T47D (cell line): Measurements from ENCODE around the gene DGKZ.

Source experiments
- DNase-seq, 2 experiments: peaks; one replicate each; pipeline versions ENCODE4 v3.0.0 to v3.0.0-alpha.2; 2011 to 2012; ENCODE audit warnings: low read depth in 1 of 2, low spot score in 1 of 2
- JUND ChIP-seq: IDR thresholded peaks from 2 replicates; pipeline ENCODE4 v1.6.1; 2012; ENCODE audit warnings: low read depth
- in situ Hi-C: cut with HindIII; loops from 2 replicates; pipeline ENCODE4 v1.10.0; 2016; ENCODE audit warnings: low sequenced_read_pairs, low pct_unique_long_range_greater_than_20kb

Gene DGKZ

DNA sequence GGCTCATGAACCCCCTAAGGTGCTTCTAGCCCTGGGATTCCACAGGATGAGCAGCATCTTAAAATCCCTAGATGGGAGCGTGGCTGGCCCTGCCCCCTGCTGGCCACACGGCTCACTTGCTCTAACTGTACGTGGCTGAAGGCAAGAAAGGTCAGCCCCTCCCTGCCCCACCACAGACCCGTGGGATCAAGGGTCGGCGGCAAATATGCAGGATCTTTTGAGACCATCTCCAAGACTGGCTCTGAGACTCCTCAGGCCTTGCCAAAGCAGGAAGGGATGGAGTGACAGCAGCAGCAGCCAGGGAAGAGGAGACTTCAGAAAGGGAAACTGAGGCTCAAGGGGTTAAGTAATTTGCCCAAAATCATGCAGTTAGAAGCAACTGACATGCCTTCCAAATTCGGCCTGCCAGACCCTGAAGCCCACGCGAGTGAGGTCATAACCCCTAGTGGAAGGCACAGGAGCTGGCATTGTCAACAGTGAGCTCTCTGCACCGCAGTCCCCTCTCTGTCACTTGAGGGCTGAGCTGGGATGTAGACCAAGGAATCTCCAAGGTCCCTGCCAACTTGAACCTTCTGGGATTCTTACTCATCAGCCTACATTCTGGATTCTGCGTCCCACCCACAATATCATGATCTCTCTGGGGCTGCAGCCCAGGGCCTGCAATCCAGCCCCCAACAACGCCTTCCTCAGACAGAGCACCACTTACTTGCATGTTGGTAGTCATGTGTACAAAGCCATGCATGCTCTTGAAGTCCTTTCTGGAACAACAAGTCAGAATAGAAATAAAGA lies 38.4 kb upstream of the DGKZ start:
- in situ Hi-C loops, result no loop called here
- DNase-seq, result peak; percentile 79 to 93
- TF ChIP-seq JUND, result no peak

- in situ Hi-C loops, result no loop called here
Measured at GRCh38 chr11:46309814-46310259, 37.4 kb upstream of the DGKZ start.

GRCh38 chr11:46315033-46315738 lies 32.1 kb upstream of the DGKZ start:
- in situ Hi-C loops, result no loop called here
- DNase-seq, result peak; percentile 91 to 92
- TF ChIP-seq JUND, result no peak

More at GRCh38 chr11:46309814-46310259, 37.4 kb upstream of the DGKZ start:
- no peak for TF ChIP-seq JUND
- DNase-seq, result no peak

DNA sequence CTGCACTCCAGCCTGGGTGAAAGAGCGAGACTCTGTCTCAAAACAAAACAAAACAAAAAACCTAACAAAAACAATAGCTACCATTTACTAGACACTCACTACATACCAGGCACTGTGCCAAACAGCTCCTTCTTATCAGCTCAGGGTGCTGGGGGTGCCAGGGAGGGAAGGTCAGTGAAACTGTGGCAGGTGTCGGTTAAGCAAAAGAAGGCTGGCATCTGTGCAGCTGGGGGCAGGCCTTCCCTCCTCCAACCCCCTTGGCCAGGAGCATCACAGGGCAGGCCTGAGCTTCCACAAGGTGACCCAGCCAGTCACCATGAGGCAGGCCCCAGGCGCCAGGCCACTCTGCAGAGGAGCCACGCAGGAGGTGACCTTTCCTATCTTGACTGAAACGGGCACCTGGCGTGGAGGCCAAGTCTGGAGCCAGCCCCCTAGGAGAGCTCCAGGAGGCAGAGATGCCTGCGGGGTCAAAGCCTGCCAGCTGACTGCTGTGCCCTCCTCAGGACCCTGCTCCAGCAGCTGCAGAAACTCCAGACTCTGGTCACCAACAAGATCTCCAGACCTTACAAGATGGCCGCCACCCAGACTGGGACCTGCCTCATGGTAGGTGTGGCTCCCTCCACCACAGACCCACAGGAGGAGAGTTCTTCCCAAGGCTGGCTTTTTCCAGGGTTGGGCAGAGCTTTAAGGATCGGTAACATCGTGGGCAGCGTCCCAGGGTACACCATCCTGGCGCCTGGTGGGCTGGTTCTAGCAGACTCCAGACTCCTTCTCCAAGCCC lies 31.3 kb upstream of the DGKZ start:
- in situ Hi-C loops, result no loop called here
- DNase-seq, result no peak
- TF ChIP-seq JUND, result no peak

DNA sequence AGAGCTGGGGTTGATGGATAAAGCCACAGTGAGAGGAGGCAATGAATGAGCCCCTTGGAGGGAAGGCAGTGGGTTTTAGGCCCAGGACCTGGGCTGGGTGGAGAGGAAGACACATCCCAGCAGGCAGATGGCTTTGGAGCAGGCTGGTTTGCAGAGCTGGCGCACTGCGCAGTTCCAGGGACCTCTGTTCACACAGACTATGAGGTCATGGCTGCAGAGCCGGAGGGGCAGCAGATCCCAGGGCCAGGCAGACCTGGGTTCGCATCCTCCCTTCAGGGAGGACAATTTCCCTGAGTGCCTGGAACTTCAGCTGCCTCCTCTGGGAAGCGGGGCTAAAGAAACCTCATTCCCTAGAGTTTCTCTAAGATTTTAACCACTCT lies 28.2 kb upstream of the DGKZ start:
- no peak for DNase-seq
- TF ChIP-seq JUND, result no peak
- in situ Hi-C loops, result no loop called here

- no peak for DNase-seq
- in situ Hi-C loops, result no loop called here
- TF ChIP-seq JUND, result no peak
Measured at GRCh38 chr11:46321757-46322156, 25.5 kb upstream of the DGKZ start.

- DNase-seq, result no peak
- in situ Hi-C loops, result no loop called here
Measured at GRCh38 chr11:46322759-46323158, 24.5 kb upstream of the DGKZ start.

GRCh38 chr11:46326813-46327416 lies 20.3 kb upstream of the DGKZ start:
- in situ Hi-C loops, result no loop called here
- DNase-seq, result no peak
- no peak for TF ChIP-seq JUND

More at GRCh38 chr11:46322759-46323158, 24.5 kb upstream of the DGKZ start:
- TF ChIP-seq JUND, result no peak

DNA sequence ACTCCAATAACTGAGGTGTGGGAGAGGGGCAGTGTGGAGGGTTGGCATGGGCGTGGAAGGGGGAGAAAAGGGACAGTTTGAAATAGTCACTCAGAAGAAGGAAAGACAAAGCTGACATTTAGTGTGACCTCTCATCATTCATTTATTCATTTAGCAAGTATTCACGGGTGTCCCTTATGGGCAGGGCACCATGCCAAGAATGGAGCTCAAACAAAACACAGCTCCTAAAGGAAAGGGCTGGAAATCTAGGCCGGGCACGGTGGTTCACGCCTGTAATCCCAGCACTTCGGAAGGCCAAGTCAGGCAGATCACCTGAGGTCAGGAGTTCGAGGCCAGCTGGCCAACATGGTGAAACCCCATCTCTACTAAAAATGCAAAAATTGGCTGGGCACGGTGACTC lies 19.4 kb upstream of the DGKZ start:
- in situ Hi-C loops, result no loop called here
- no peak for TF ChIP-seq JUND
- DNase-seq, result peak in 1 of 2 experiments; percentile 65

GRCh38 chr11:46330154-46330553 lies 17.1 kb upstream of the DGKZ start:
- in situ Hi-C loops, result no loop called here
- no peak for TF ChIP-seq JUND
- DNase-seq, result no peak

DNA sequence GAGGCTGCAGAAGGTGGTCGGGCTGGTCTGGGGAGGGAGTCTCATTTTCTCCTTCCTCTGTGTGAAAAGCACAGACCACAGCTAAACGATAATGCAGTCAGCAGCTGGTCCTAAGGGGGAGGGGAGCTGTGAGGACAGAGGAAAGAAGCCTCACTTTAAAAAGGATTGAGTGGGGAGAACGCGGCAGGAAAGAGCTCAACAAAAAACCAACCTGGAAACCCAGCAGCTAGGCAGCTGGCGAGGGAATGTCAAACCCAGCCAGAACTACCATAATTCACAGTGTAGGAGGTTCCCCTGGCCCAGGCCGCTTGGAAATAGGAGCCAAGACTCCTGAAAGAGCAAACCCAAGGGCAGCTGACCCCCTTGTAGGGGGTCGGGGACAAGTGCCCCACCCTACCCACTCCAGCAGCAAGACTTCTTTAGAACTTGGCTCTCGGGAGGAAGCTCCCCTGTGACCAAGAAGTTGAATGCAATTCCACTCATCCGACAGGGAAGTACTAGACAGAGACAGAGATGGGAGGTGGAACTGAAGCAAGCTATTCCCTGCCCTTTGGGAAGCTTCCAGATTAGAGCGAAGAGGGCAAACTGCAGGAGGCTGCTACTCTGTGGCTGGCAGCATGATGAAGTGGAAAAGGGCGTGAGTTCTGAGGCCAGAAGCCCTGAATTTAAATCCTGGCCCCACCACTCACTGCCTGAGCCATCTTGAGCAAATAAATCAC lies 16.5 kb upstream of the DGKZ start:
- no peak for TF ChIP-seq JUND
- in situ Hi-C loops, result no loop called here
- no peak for DNase-seq
